Measurements from ENCODE around the gene REV1. TPM values are rescaled to one million over a fixed set of nuclear protein-coding genes. Genes with fewer than 3 reads are reported as not detected.
"Not testable (repeated sequence)": the region's sequence is repeated elsewhere in the genome, so short reads cannot be mapped to it uniquely, and the experiment has no call there.

The REV1 gene
- total and polyA plus RNA-seq, 2 of the 8 experiments (the other 6 are each of a cell fraction or from before 2014, with no cell fraction given): 16.6 to 34.3 TPM

GRCh38 chr2:99368854-99369253 is 121.0 kb downstream of the REV1 start:
- H4K8ac ChIP-seq (ENCODE audit: extremely low read depth, insufficient read depth, low read length); H2AFZ ChIP-seq (ENCODE audit: low read length); FAIRE-seq; H3K56ac ChIP-seq (replicated peaks; ENCODE audit: insufficient read length, low read depth, low read length); H3K27ac ChIP-seq (ENCODE audit: low read depth, low read length); H4K91ac ChIP-seq (replicated peaks; ENCODE audit: insufficient read length, low read length); H2BK5ac ChIP-seq (ENCODE audit: low read depth, low read length); H3K9me3 ChIP-seq (ENCODE audit: insufficient read depth in 2 of 2, low read depth in 1 of 2, low read length in 1 of 2); H3K4ac ChIP-seq (replicated peaks; ENCODE audit: insufficient read length, low read depth, low read length); H3K4me1 ChIP-seq (replicated peaks in 1 of 4; ENCODE audit: control insufficient read depth in 3 of 4, insufficient read depth in 4 of 4, low read length in 3 of 4); H3K9ac ChIP-seq (replicated peaks in 1 of 4; ENCODE audit: extremely low read depth in 1 of 4, low read depth in 3 of 4, low read length in 3 of 4); H2BK15ac ChIP-seq (ENCODE audit: low read length); H3K4me3 ChIP-seq (ENCODE audit: extremely low read depth in 1 of 4, insufficient read depth in 2 of 4, low read depth in 3 of 4, low read length in 4 of 4); H3K14ac ChIP-seq (ENCODE audit: insufficient read length); H4K20me1 ChIP-seq (replicated peaks in 1 of 2; ENCODE audit: control insufficient read depth in 1 of 2, insufficient read depth in 2 of 2, low read length in 2 of 2); H2BK120ac ChIP-seq (replicated peaks; ENCODE audit: low read depth, low read length); H2BK20ac ChIP-seq (ENCODE audit: low read length); H3K27me3 ChIP-seq (replicated peaks in 1 of 4; ENCODE audit: control insufficient read depth in 3 of 4, extremely low read depth in 1 of 4, insufficient read depth in 3 of 4, low read length in 3 of 4); POLR2A ChIA-PET (ENCODE audit: partially characterized antibody); DNase-seq (ENCODE audit: low read depth in 1 of 2, low spot score in 2 of 2); H3K23me2 ChIP-seq (ENCODE audit: low read depth, low read length); H3K4me2 ChIP-seq (ENCODE audit: insufficient read depth in 1 of 2, low read depth in 2 of 2, low read length in 2 of 2); H3K79me2 ChIP-seq (ENCODE audit: control insufficient read depth in 1 of 2, insufficient read depth in 2 of 2, low read length in 2 of 2); H2AK5ac ChIP-seq (ENCODE audit: low read depth, low read length); H3K18ac ChIP-seq (ENCODE audit: extremely low read depth, low read length); H3K23ac ChIP-seq (ENCODE audit: insufficient read length); H2BK12ac ChIP-seq (ENCODE audit: low read depth, low read length); H3K79me1 ChIP-seq (ENCODE audit: low read depth, low read length); CTCF ChIA-PET (ENCODE audit: partially characterized antibody); H4K5ac ChIP-seq (ENCODE audit: insufficient read length, low read depth, low read length): not testable (repeated sequence)
- 91% methylated on average over 5 of the region's 5 CpGs; no CpG with 5 or more reads in 1 of the 2 experiments for WGBS, 2 experiments (ENCODE audit: extremely low coverage in 1 of 2, insufficient coverage in 1 of 2, insufficient read length in 1 of 2, insufficient replicate concordance in 2 of 2, low coverage in 1 of 2, low lambda C conversion rate in 2 of 2, missing lambda C conversion rate in 1 of 2)
- peaks cover 17 to 84% (median 56%) of the 10 kb centered on the region in 4 experiments for H3K36me3 ChIP-seq (ENCODE audit: control insufficient read depth in 2 of 4, insufficient read depth in 4 of 4, low read length in 3 of 4)

All from H1 (cell line).